ENCODE measurements around the gene SEMA3F. TPM values are rescaled to one million over a fixed set of nuclear protein-coding genes. Genes with fewer than 3 reads are reported as not detected.

Gene SEMA3F
- total RNA-seq, 4 donors from 2014 or later: 10.5 to 33.1 (median 12.9) TPM

DNA sequence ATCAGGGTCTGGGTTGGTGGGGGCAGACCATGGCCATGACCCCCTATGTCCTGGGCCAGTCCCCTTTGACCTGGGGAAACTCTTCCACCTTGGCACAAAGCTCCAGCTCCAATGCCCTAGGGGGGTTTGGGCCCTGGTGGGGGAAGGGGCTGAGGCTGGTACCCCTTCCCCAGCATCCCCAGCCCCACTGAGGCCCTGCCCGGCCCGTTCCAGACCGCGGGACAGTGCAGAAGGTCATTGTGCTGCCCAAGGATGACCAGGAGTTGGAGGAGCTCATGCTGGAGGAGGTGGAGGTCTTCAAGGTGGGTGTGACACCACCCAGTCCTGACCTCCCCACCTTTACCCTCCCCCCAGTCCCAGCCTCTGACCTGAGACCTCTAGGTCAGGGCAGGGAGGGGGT lies 30.1 kb downstream of the SEMA3F start:
- intact Hi-C loops (cut with DNase I; ENCODE audit: low total_unique reads): loop anchor here (5.0 kb wide), 1 partner anchor 63 kb away; no protein-coding TSS in a partner anchor
- Histone ChIP-seq H3K4me3 (no peak overlapping the region), H3K27me3 (no peaks in the 10 kb centered on the region), H3K36me3 (no peaks in the 10 kb centered on the region), H3K4me1 (no peaks in the 10 kb centered on the region), H3K27ac (no peak overlapping the region), H3K9me3 (no peaks in the 10 kb centered on the region)
- TF ChIP-seq CTCF (IDR thresholded peaks at IDR 0.05) (no peak), POLR2A (IDR thresholded peaks at IDR 0.05) (no peak)
- no peak for DNase-seq

DNA sequence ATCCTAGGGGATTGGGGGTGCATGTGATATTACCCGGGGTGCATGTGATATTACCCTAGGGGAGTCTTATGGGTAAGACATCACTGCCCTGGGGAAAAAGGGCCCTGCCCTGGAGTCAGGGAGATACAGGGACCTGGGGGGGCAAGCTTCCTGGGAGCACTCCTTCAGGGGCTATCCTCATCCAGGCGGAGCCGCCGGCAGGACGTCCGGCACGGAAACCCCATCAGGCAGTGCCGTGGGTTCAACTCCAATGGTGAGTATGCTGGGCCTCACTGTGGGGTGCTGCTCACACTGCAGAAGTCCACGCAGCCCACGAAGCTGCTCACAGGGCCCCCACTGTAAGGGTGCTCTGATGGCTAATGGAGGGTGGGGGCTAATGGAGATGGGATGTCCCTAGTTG lies 31.0 kb downstream of the SEMA3F start:
- TF ChIP-seq POLR2A (IDR thresholded peaks at IDR 0.05) (no peak), CTCF (IDR thresholded peaks at IDR 0.05) (no peak)
- no peaks in the 10 kb centered on the region for H3K9me3 ChIP-seq

GRCh38 chr3:50187750-50188149 lies 32.6 kb downstream of the SEMA3F start:
- DNase-seq: no peak
- Histone ChIP-seq H3K4me3 (no peak overlapping the region), H3K36me3 (no peaks in the 10 kb centered on the region), H3K4me1 (no peaks in the 10 kb centered on the region), H3K9me3 (no peaks in the 10 kb centered on the region), H3K27ac (no peak overlapping the region), H3K27me3 (peaks cover 0 to 1% of the 10 kb centered on the region in 2 donors)
- TF ChIP-seq CTCF (IDR thresholded peaks at IDR 0.05) (no peak), POLR2A (IDR thresholded peaks at IDR 0.05) (no peak)
- intact Hi-C loops (cut with DNase I; ENCODE audit: low total_unique reads): loop anchor here (5.0 kb wide), 1 partner anchor 65 kb away; no protein-coding TSS in a partner anchor

More for the DNA sequence above, 31.0 kb downstream of the SEMA3F start:
- no peaks in the 10 kb centered on the region for H3K4me1 ChIP-seq
- no peak overlapping the region for H3K27ac ChIP-seq
- intact Hi-C loops (cut with DNase I; ENCODE audit: low total_unique reads): loop anchor here (5.0 kb wide), 1 partner anchor 64 kb away; no protein-coding TSS in a partner anchor
- H3K4me3 ChIP-seq: no peak overlapping the region
- H3K27me3 ChIP-seq: no peaks in the 10 kb centered on the region
- DNase-seq: no peak
- H3K36me3 ChIP-seq: no peaks in the 10 kb centered on the region

GRCh38 chr3:50189274-50189673 lies 34.1 kb downstream of the SEMA3F start:
- peak; percentile 73 to 80 for DNase-seq
- no peak overlapping the region for H3K27ac ChIP-seq
- intact Hi-C loops (cut with DNase I; ENCODE audit: low total_unique reads): loop anchor here (5.0 kb wide), 1 partner anchor 67 kb away; no protein-coding TSS in a partner anchor
- peaks cover 13 to 16% of the 10 kb centered on the region in 2 donors for H3K27me3 ChIP-seq
- no peaks in the 10 kb centered on the region for H3K9me3 ChIP-seq
- peaks cover 0 to 7% of the 10 kb centered on the region in 2 donors for H3K4me1 ChIP-seq
- no peaks in the 10 kb centered on the region for H3K36me3 ChIP-seq
- TF ChIP-seq POLR2A (IDR thresholded peaks at IDR 0.05) (no peak), CTCF (IDR thresholded peaks at IDR 0.05) (peak; percentile 81 to 95 (median 85))
- no peak overlapping the region for H3K4me3 ChIP-seq

GRCh38 chr3:50189989-50190388 lies 34.9 kb downstream of the SEMA3F start:
- no peak for DNase-seq
- no peak overlapping the region for H3K4me3 ChIP-seq
- H3K36me3 ChIP-seq: no peaks in the 10 kb centered on the region

More at GRCh38 chr3:50189989-50190388, 34.9 kb downstream of the SEMA3F start:
- intact Hi-C loops (cut with DNase I; ENCODE audit: low total_unique reads): loop anchor here (5.0 kb wide), 3 partner anchors 37 to 87 kb away; partner anchors contain the start of gene LSMEM2
- Histone ChIP-seq H3K9me3 (no peaks in the 10 kb centered on the region), H3K4me1 (peaks cover 0 to 7% of the 10 kb centered on the region in 2 donors), H3K27ac (no peak overlapping the region), H3K27me3 (peaks cover 15 to 17% of the 10 kb centered on the region in 2 donors)
- TF ChIP-seq CTCF (IDR thresholded peaks at IDR 0.05) (no peak), POLR2A (IDR thresholded peaks at IDR 0.05) (no peak)
